A673 (cell line): ENCODE measurements around the gene ATP6V0E1.

Experiments used
- CTCF ChIP-seq: fragments of 300-800, 200-600 bp; sonication (generic); conservative IDR thresholded peaks from 2 replicates; pipeline ENCODE4 v1.5.1; 2017; ENCODE audit warnings: low read depth, mild to moderate bottlenecking, antibody characterized with exemption, low read length, moderate library complexity, mixed read lengths
- EZH2 ChIP-seq: fragments of 200-600 bp; sonication (generic); IDR thresholded peaks from 2 replicates; pipeline ENCODE4 v1.6.1; 2017; ENCODE audit warnings: borderline replicate concordance, low read depth, mild to moderate bottlenecking, mixed read lengths, antibody characterized with exemption, low read length; ENCODE audit not compliant: poor library complexity, severe bottlenecking

DNA sequence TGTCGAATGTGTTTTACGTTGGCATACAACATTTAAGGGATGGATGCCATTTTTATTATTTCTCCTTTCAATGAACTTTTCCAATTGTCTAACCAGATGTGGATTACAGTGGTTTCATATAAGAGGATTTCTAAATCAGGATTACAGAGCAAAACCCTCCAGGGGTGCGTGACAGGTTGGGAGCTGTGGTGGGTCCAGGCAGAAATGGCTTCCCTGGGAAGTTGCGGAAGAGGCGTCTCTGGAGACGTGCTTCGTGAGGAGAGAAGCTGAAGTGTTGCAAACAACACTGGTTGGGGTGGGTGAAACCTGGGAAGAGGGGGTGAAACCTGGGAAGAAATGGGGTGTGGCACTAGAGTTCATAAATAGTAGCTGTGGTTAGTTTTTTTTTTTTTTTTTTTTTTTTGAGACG lies 28.8 kb upstream of the ATP6V0E1 start:
- TF ChIP-seq CTCF, result no peak
- no peak for TF ChIP-seq EZH2
